WTC11 (cell line): ENCODE data around the gene GATC. TPM values are rescaled to one million over a fixed set of nuclear protein-coding genes. Genes with fewer than 3 reads are reported as not detected.
A peak's percentile ranks its signal among the peaks of the same experiment; 100 is the strongest.

ENCODE experiments used
- ARID4B ChIP-seq: sonication (generic); formaldehyde crosslinking; IDR thresholded peaks from 2 replicates; pipeline ENCODE4 v1.8.0; 2023; ENCODE audit warnings: missing genetic modification reagents, mild to moderate bottlenecking, borderline replicate concordance
- ELF4 ChIP-seq: sonication (generic); formaldehyde crosslinking; IDR thresholded peaks from 2 replicates; pipeline ENCODE4 v1.8.1; 2022; ENCODE audit warnings: low read depth, mild to moderate bottlenecking, moderate library complexity, missing genetic modification reagents
- FOXK1 ChIP-seq: sonication (generic); formaldehyde crosslinking; IDR thresholded peaks from 2 replicates; pipeline ENCODE4 v1.8.0; 2022; ENCODE audit warnings: mild to moderate bottlenecking, moderate library complexity, missing genetic modification reagents
- FOXP1 ChIP-seq: sonication (generic); formaldehyde crosslinking; IDR thresholded peaks from 2 replicates; pipeline ENCODE4 v1.8.0; 2022; ENCODE audit warnings: missing genetic modification reagents, mild to moderate bottlenecking, moderate library complexity, borderline replicate concordance
- IRF1 ChIP-seq: sonication (generic); formaldehyde crosslinking; IDR thresholded peaks from 2 replicates; pipeline ENCODE4 v1.8.0; 2023; ENCODE audit warnings: missing genetic modification reagents
- OVOL2 ChIP-seq: fragments of 250-450 bp; sonication (Bioruptor Pico); IDR thresholded peaks from 2 replicates; pipeline ENCODE4 v1.9.0; 2021; ENCODE audit warnings: mild to moderate bottlenecking, borderline replicate concordance
- PREB ChIP-seq: sonication (generic); formaldehyde crosslinking; IDR thresholded peaks from 2 replicates; pipeline ENCODE4 v1.8.1; 2022; ENCODE audit warnings: mild to moderate bottlenecking, missing genetic modification reagents, moderate library complexity, borderline replicate concordance
- TCF7 ChIP-seq: sonication (generic); formaldehyde crosslinking; IDR thresholded peaks from 2 replicates; pipeline ENCODE4 v1.8.0; 2022; ENCODE audit warnings: mild to moderate bottlenecking, low read depth, missing genetic modification reagents, moderate library complexity
- TP53 ChIP-seq: sonication (generic); formaldehyde crosslinking; IDR thresholded peaks from 2 replicates; pipeline ENCODE4 v1.8.1; 2023; ENCODE audit warnings: mild to moderate bottlenecking, missing genetic modification reagents
- ZBTB43 ChIP-seq: sonication (generic); formaldehyde crosslinking; IDR thresholded peaks from 2 replicates; pipeline ENCODE4 v1.8.1; 2023; ENCODE audit warnings: mild to moderate bottlenecking, missing genetic modification reagents
- ZNF232 ChIP-seq: sonication (generic); formaldehyde crosslinking; IDR thresholded peaks from 2 replicates; pipeline ENCODE4 v1.8.0; 2022; ENCODE audit warnings: mild to moderate bottlenecking, missing genetic modification reagents
- ZNF396 ChIP-seq: fragments of 250-450 bp; sonication (Bioruptor Pico); IDR thresholded peaks from 2 replicates; pipeline ENCODE4 v1.8.0; 2021; ENCODE audit warnings: mild to moderate bottlenecking, moderate library complexity, borderline replicate concordance
- total RNA-seq: library from RNA; stranded (reverse); gene quantifications from 3 replicates; pipeline ENCODE4 v1.2.3, GENCODE V29; 2021
- TF ChIP-seq, protein P1 (sequence below): sonication (generic); formaldehyde crosslinking; IDR thresholded peaks from 2 replicates; pipeline ENCODE4 v1.8.1; 2022; ENCODE audit warnings: low read depth, mild to moderate bottlenecking, moderate library complexity, missing genetic modification reagents, borderline replicate concordance
- TF ChIP-seq, protein P2 (sequence below): fragments of 250-450 bp; sonication (Bioruptor Pico); IDR thresholded peaks from 2 replicates; pipeline ENCODE4 v1.9.0; 2021; ENCODE audit warnings: mild to moderate bottlenecking

GATC gene
- total RNA-seq, 1 experiment from 2014 or later = 33.9 TPM

DNA sequence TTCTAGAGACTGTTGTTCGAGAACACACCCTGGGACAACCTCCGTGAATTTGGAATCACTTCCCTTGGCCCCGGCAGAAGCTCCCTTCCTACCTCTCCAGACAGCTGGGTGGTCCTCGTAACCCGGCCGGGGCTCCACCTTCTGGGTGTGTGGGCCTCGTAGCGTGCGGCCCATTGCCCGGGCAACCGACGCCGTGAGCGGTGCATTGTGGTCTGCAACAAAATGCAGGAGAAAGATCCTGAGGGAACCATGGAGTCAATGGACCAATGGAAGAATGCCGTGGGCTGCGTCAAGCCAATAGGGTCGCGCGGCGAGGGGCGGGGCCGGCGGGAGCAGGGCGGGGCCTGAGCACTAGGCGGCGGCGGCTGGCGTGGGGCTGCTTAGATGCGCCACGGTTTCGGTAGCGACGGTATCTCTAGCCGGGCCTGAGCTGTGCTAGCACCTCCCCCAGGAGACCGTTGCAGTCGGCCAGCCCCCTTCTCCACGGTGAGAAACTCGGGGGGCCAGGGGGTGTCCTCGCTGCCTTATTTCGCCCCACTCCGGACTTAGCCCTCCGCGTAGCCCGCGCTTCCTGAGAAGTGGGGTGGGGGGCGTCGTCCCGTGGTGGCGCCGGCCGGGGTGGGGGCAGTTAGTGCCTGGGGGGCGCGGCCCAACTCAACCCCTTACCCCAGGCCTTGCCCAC lies 49.6 kb downstream of the GATC start, which contains the start of gene DYNLL1 (continued):
- no peak for TF ChIP-seq ELF4 (CRISPR knock-in tag)
- TF ChIP-seq PREB (CRISPR knock-in tag) = no peak
- TF ChIP-seq ZNF232 (CRISPR knock-in tag) = peak; percentile 86; the same call in 1 of the 2 replicates
- no peak for TF ChIP-seq IRF1 (CRISPR knock-in tag)
- peak; percentile 70; the same call in 1 of the 2 replicates for TF ChIP-seq FOXK1 (CRISPR knock-in tag)
- no peak for TF ChIP-seq ZBTB43 (CRISPR knock-in tag)
- TF ChIP-seq ARID4B (CRISPR knock-in tag) = peak; percentile 22; the same call in 1 of the 2 replicates
- peak; percentile 83 for TF ChIP-seq FOXP1 (CRISPR knock-in tag)
- TF ChIP-seq TP53 (CRISPR knock-in tag) = no peak
- TF ChIP-seq TCF7 (CRISPR knock-in tag) = no peak
- TF ChIP-seq, protein P1, sequence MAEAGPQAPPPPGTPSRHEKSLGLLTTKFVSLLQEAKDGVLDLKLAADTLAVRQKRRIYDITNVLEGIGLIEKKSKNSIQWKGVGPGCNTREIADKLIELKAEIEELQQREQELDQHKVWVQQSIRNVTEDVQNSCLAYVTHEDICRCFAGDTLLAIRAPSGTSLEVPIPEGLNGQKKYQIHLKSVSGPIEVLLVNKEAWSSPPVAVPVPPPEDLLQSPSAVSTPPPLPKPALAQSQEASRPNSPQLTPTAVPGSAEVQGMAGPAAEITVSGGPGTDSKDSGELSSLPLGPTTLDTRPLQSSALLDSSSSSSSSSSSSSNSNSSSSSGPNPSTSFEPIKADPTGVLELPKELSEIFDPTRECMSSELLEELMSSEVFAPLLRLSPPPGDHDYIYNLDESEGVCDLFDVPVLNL = no peak
- no peak for TF ChIP-seq ZNF396 (CRISPR knock-in tag)
- TF ChIP-seq, protein P2, sequence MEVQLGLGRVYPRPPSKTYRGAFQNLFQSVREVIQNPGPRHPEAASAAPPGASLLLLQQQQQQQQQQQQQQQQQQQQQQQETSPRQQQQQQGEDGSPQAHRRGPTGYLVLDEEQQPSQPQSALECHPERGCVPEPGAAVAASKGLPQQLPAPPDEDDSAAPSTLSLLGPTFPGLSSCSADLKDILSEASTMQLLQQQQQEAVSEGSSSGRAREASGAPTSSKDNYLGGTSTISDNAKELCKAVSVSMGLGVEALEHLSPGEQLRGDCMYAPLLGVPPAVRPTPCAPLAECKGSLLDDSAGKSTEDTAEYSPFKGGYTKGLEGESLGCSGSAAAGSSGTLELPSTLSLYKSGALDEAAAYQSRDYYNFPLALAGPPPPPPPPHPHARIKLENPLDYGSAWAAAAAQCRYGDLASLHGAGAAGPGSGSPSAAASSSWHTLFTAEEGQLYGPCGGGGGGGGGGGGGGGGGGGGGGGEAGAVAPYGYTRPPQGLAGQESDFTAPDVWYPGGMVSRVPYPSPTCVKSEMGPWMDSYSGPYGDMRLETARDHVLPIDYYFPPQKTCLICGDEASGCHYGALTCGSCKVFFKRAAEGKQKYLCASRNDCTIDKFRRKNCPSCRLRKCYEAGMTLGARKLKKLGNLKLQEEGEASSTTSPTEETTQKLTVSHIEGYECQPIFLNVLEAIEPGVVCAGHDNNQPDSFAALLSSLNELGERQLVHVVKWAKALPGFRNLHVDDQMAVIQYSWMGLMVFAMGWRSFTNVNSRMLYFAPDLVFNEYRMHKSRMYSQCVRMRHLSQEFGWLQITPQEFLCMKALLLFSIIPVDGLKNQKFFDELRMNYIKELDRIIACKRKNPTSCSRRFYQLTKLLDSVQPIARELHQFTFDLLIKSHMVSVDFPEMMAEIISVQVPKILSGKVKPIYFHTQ (CRISPR knock-in tag) = no peak
- no peak for TF ChIP-seq OVOL2
